ENCODE data around the gene FDX1.

GRCh38 chr11:110445437-110445836 lies 15.7 kb downstream of the FDX1 start:
- TF ChIP-seq POLR2AphosphoS5 (IDR thresholded peaks at IDR 0.05; ENCODE audit: low read depth, low read length) (no peak), CTCF (IDR thresholded peaks at IDR 0.05) (no peak)

All from Panc1 (cell line).